ENCODE data around the gene PLPPR4.
"Not testable (repeated sequence)": the region's sequence is repeated elsewhere in the genome, so short reads cannot be mapped to it uniquely, and the experiment has no call there.

PLPPR4 gene

GRCh38 chr1:99270646-99271045 is 6.4 kb downstream of the PLPPR4 start:
- no peak for DNase-seq

- no peak for DNase-seq
These were observed 7.0 kb downstream of the PLPPR4 start for GRCh38 chr1:99271249-99271648.

GRCh38 chr1:99277066-99277465 is 12.8 kb downstream of the PLPPR4 start:
- no peak for DNase-seq

- DNase-seq: no peak
These were observed 15.2 kb downstream of the PLPPR4 start for GRCh38 chr1:99279525-99279924.

- DNase-seq: no peak
These were observed 16.8 kb downstream of the PLPPR4 start for GRCh38 chr1:99281105-99281504.

- no peak for DNase-seq
These were observed 18.2 kb downstream of the PLPPR4 start for GRCh38 chr1:99282536-99282935.

- not testable (repeated sequence) for DNase-seq
These were observed 19.2 kb downstream of the PLPPR4 start for GRCh38 chr1:99283521-99283920.

GRCh38 chr1:99292886-99293285 is 28.6 kb downstream of the PLPPR4 start:
- no peak for DNase-seq

- no peak for DNase-seq
These were observed 33.6 kb downstream of the PLPPR4 start for GRCh38 chr1:99297923-99298322.

- DNase-seq: no peak
These were observed 40.5 kb downstream of the PLPPR4 start for GRCh38 chr1:99304725-99305282.

- DNase-seq: no peak
These were observed 41.3 kb downstream of the PLPPR4 start for GRCh38 chr1:99305626-99306025.

- no peak for DNase-seq
These were observed 41.8 kb downstream of the PLPPR4 start for GRCh38 chr1:99306056-99306455.

GRCh38 chr1:99306644-99307043 is 42.4 kb downstream of the PLPPR4 start:
- DNase-seq: no peak

- DNase-seq: no peak
These were observed 51.0 kb downstream of the PLPPR4 start for GRCh38 chr1:99315305-99315704.

- no peak for DNase-seq
These were observed 62.1 kb downstream of the PLPPR4 start for GRCh38 chr1:99326215-99326949.

- no peak for DNase-seq
These were observed 63.1 kb downstream of the PLPPR4 start for GRCh38 chr1:99327357-99327756.

GRCh38 chr1:99328171-99328570 is 63.9 kb downstream of the PLPPR4 start:
- no peak for DNase-seq

- no peak for DNase-seq
These were observed 66.8 kb downstream of the PLPPR4 start for GRCh38 chr1:99331083-99331482.

- DNase-seq: no peak
These were observed 67.3 kb downstream of the PLPPR4 start for GRCh38 chr1:99331636-99332035.

- no peak for DNase-seq
These were observed 68.3 kb downstream of the PLPPR4 start for GRCh38 chr1:99332561-99332960.

- no peak for DNase-seq
These were observed 70.7 kb downstream of the PLPPR4 start for GRCh38 chr1:99334991-99335390.

GRCh38 chr1:99347041-99347684 is 82.9 kb downstream of the PLPPR4 start:
- DNase-seq: no peak

- DNase-seq: no peak
These were observed 84.3 kb downstream of the PLPPR4 start for GRCh38 chr1:99348397-99349132.

GRCh38 chr1:99352821-99353220 is 88.5 kb downstream of the PLPPR4 start:
- DNase-seq: no peak
